H9 (cell line): Measurements from ENCODE around the gene RPRD1B. TPM values are rescaled to one million over a fixed set of nuclear protein-coding genes. Genes with fewer than 3 reads are reported as not detected.

Experiments used
- DNase-seq: peaks from one replicate; pipeline ENCODE4 v3.0.0-alpha.2; 2017
- H2AFZ ChIP-seq: one replicate; pipeline ENCODE4 v1.6.1; 2013; ENCODE audit warnings: mild to moderate bottlenecking, low read length, control low read depth, moderate library complexity
- H2AK5ac ChIP-seq: 2 replicates; pipeline ENCODE4 v1.6.1; 2013; ENCODE audit warnings: low read length, control low read depth, mixed read lengths; ENCODE audit not compliant: insufficient read length
- H2BK120ac ChIP-seq: one replicate; pipeline ENCODE4 v1.6.1; 2013; ENCODE audit warnings: low read depth, mild to moderate bottlenecking, low read length, control low read depth, inconsistent platforms; ENCODE audit not compliant: poor library complexity, severe bottlenecking
- H2BK12ac ChIP-seq: 2 replicates; pipeline ENCODE4 v1.6.1; 2013; ENCODE audit warnings: low read length, control low read depth, mixed read lengths, low read depth; ENCODE audit not compliant: insufficient read length
- H2BK15ac ChIP-seq: 2 replicates; pipeline ENCODE4 v1.6.1; 2013; ENCODE audit warnings: low read depth, low read length, control low read depth
- H2BK20ac ChIP-seq: one replicate; pipeline ENCODE4 v1.6.1; 2013; ENCODE audit warnings: low read depth, mild to moderate bottlenecking, low read length, control low read depth, inconsistent platforms; ENCODE audit not compliant: poor library complexity, severe bottlenecking
- H2BK5ac ChIP-seq: 2 replicates; pipeline ENCODE4 v1.6.1; 2013; ENCODE audit warnings: low read length, control low read depth, mixed read lengths; ENCODE audit not compliant: insufficient read length
- H3K14ac ChIP-seq: 2 replicates; pipeline ENCODE4 v1.6.1; 2013; ENCODE audit warnings: low read length, control low read depth; ENCODE audit not compliant: insufficient read depth
- H3K18ac ChIP-seq: 2 replicates; pipeline ENCODE4 v1.6.1; 2013; ENCODE audit warnings: low read depth, mild to moderate bottlenecking, mixed read lengths, low read length, control low read depth; ENCODE audit not compliant: insufficient read length
- H3K23ac ChIP-seq: 2 replicates; pipeline ENCODE4 v1.6.1; 2013; ENCODE audit warnings: low read length, control low read depth, mixed read lengths, low read depth; ENCODE audit not compliant: insufficient read length
- H3K23me2 ChIP-seq: 2 replicates; pipeline ENCODE4 v1.6.1; 2013; ENCODE audit warnings: low read depth, mild to moderate bottlenecking, mixed read lengths, low read length, control low read depth; ENCODE audit not compliant: insufficient read length, poor library complexity, severe bottlenecking
- H3K27ac ChIP-seq: 2 replicates; pipeline ENCODE4 v1.5.1; 2013; ENCODE audit warnings: low read length, control low read depth, mixed read lengths, low read depth; ENCODE audit not compliant: insufficient read length
- H3K27me3 ChIP-seq: 2 replicates; pipeline ENCODE4 v1.6.1; 2013; ENCODE audit warnings: low read length, control low read depth, inconsistent platforms; ENCODE audit not compliant: insufficient read depth
- H3K4ac ChIP-seq: 2 replicates; pipeline ENCODE4 v1.6.1; 2013; ENCODE audit warnings: low read depth, mild to moderate bottlenecking, control low read depth, inconsistent platforms, low read length, moderate library complexity
- H3K4me1 ChIP-seq: 2 replicates; pipeline ENCODE4 v1.6.1; 2013; ENCODE audit warnings: low read length, control low read depth, inconsistent platforms; ENCODE audit not compliant: insufficient read depth
- H3K4me2 ChIP-seq: 2 replicates; pipeline ENCODE4 v1.6.1; 2013; ENCODE audit warnings: low read length, control low read depth, mixed read lengths; ENCODE audit not compliant: insufficient read length, insufficient read depth
- H3K56ac ChIP-seq: 2 replicates; pipeline ENCODE4 v1.6.1; 2013; ENCODE audit warnings: low read depth, mild to moderate bottlenecking, mixed read lengths, low read length, control low read depth; ENCODE audit not compliant: insufficient read length
- H3K79me1 ChIP-seq: 2 replicates; pipeline ENCODE4 v1.6.1; 2013; ENCODE audit warnings: low read depth, mild to moderate bottlenecking, moderate library complexity, low read length, control low read depth, inconsistent platforms; ENCODE audit not compliant: insufficient read depth, poor library complexity, severe bottlenecking
- H3K79me2 ChIP-seq: 2 replicates; pipeline ENCODE4 v1.6.1; 2013; ENCODE audit warnings: low read length, control low read depth, inconsistent platforms; ENCODE audit not compliant: insufficient read depth
- H3K9ac ChIP-seq: 2 replicates; pipeline ENCODE4 v1.6.1; 2013; ENCODE audit warnings: low read length, control low read depth, mixed read lengths; ENCODE audit not compliant: insufficient read length; ENCODE audit errors: extremely low read depth
- H3K9me3 ChIP-seq: one replicate; pipeline ENCODE4 v1.6.1; 2013; ENCODE audit warnings: low read depth, low read length, inconsistent platforms; ENCODE audit not compliant: control insufficient read depth
- H3T11ph ChIP-seq: one replicate; pipeline ENCODE4 v1.6.1; 2013; ENCODE audit warnings: mild to moderate bottlenecking, low read length, control low read depth, inconsistent platforms
- H4K20me1 ChIP-seq: one replicate; pipeline ENCODE4 v1.6.1; 2013; ENCODE audit not compliant: control insufficient read depth, insufficient read length, insufficient read depth
- H4K5ac ChIP-seq: 2 replicates; pipeline ENCODE4 v1.6.1; 2013; ENCODE audit warnings: low read depth, mild to moderate bottlenecking, mixed read lengths, low read length, control low read depth; ENCODE audit not compliant: insufficient read length
- H4K8ac ChIP-seq: replicated peaks from 2 replicates; pipeline ENCODE4 v1.6.1; 2013; ENCODE audit warnings: low read length, control low read depth, mixed read lengths, low read depth; ENCODE audit not compliant: insufficient read length
- H4K91ac ChIP-seq: 2 replicates; pipeline ENCODE4 v1.6.1; 2013; ENCODE audit warnings: low read depth, mild to moderate bottlenecking, moderate library complexity, mixed read lengths, low read length, control low read depth; ENCODE audit not compliant: insufficient read length
- H3K27ac Mint-ChIP-seq, 3 experiments: 2 replicates in 2 of 3; 3 replicates in 1 of 3; pipeline ENCODE4 v1.8.0; 2020 to 2021; ENCODE audit warnings: mixed read lengths in 3 of 3, mild to moderate bottlenecking in 1 of 3, moderate library complexity in 1 of 3
- H3K27me3 Mint-ChIP-seq: 2 replicates; pipeline ENCODE4 v1.8.0; 2021; ENCODE audit warnings: low read depth, mild to moderate bottlenecking, moderate library complexity, mixed read lengths
- H3K36me3 Mint-ChIP-seq, 3 experiments: 2 replicates in 2 of 3; 3 replicates in 1 of 3; pipeline ENCODE4 v1.8.0; 2020 to 2021; ENCODE audit warnings: low read depth in 3 of 3, mixed read lengths in 3 of 3; ENCODE audit not compliant: insufficient read depth in 1 of 3
- H3K4me1 Mint-ChIP-seq, 2 experiments: 2 replicates each; pipeline ENCODE4 v1.8.0; 2020; ENCODE audit warnings: mixed read lengths in 2 of 2
- H3K4me3 Mint-ChIP-seq, 2 experiments: 2 replicates in 1 of 2; 3 replicates in 1 of 2; pipeline ENCODE4 v1.8.0; 2020 to 2021; ENCODE audit warnings: mild to moderate bottlenecking in 2 of 2, mixed read lengths in 2 of 2, moderate library complexity in 1 of 2
- H3K9me3 Mint-ChIP-seq, 2 experiments: 2 replicates in 1 of 2; 3 replicates in 1 of 2; pipeline ENCODE4 v1.8.0; 2020; ENCODE audit warnings: mild to moderate bottlenecking in 2 of 2, mixed read lengths in 2 of 2, moderate library complexity in 1 of 2
- CTCF ChIP-seq: fragments of 200-600 bp; sonication (generic); conservative IDR thresholded peaks from 3 replicates; pipeline ENCODE4 v1.8.0; 2021; ENCODE audit warnings: antibody characterized with exemption, mild to moderate bottlenecking
- WGBS: extraction: QIAGEN DNeasy Blood & Tissue Kit; methylation state at CpG from one replicate; pipeline ENCODE4 v1.1.7; 2013; ENCODE audit warnings: missing lambda C conversion rate, low lambda C conversion rate, mixed read lengths; ENCODE audit not compliant: insufficient read length; ENCODE audit errors: extremely low coverage; 5-methylcytosine and 5-hydroxymethylcytosine counted together
- total RNA-seq: library from RNA; stranded (reverse); gene quantifications from 2 replicates; pipeline ENCODE4 v1.2.1, GENCODE V29; 2021

RPRD1B gene
- total RNA-seq, 1 experiment from 2014 or later = 34.3 TPM

- H3K4ac ChIP-seq = no peak overlapping the region
- no peak overlapping the region for H2BK5ac ChIP-seq
- no peaks in the 10 kb centered on the region for H4K20me1 ChIP-seq
- no peaks in the 10 kb centered on the region for H3K27me3 ChIP-seq
- no peak overlapping the region for H2BK15ac ChIP-seq
- H3K23me2 ChIP-seq = no peaks in the 10 kb centered on the region
- H3K23ac ChIP-seq = no peak overlapping the region
- no peak overlapping the region for H2AK5ac ChIP-seq
- H3K9me3 ChIP-seq = no peaks in the 10 kb centered on the region
- no peak overlapping the region for H2AFZ ChIP-seq
- H3K79me1 ChIP-seq = no peaks in the 10 kb centered on the region
- DNase-seq = no peak
- Mint-ChIP-seq H3K9me3 (no peaks in the 10 kb centered on the region), H3K27ac (no peak overlapping the region), H3K36me3 (peaks cover 14 to 36% (median 15%) of the 10 kb centered on the region in 3 experiments), H3K27me3 (no peaks in the 10 kb centered on the region), H3K4me1 (peaks cover 2 to 7% of the 10 kb centered on the region in 2 experiments; a peak in 1 of 4 replicates), H3K4me3 (no peak overlapping the region)
- no peaks in the 10 kb centered on the region for H3K4me1 ChIP-seq
- H2BK12ac ChIP-seq = no peak overlapping the region
- no peak overlapping the region for H3K14ac ChIP-seq
- H3K56ac ChIP-seq = no peak overlapping the region
- H4K5ac ChIP-seq = no peak overlapping the region
- peaks cover 6% of the 10 kb centered on the region; the same call in 1 of the 2 replicates for H3K79me2 ChIP-seq
- no peak overlapping the region for H3K27ac ChIP-seq
- no peak overlapping the region for H3K18ac ChIP-seq
- H2BK120ac ChIP-seq = no peak overlapping the region
- no peak overlapping the region for H4K8ac ChIP-seq
- H3K4me2 ChIP-seq = no peak overlapping the region
- H3K9ac ChIP-seq = no peak overlapping the region
- no peak overlapping the region for H3T11ph ChIP-seq
- TF ChIP-seq CTCF = no peak
- H4K91ac ChIP-seq = no peak overlapping the region
- no peak overlapping the region for H2BK20ac ChIP-seq
- no CpG with 5 or more reads among the region's 2 CpGs for WGBS
Observed at GRCh38 chr20:38054647-38055046, 21.1 kb downstream of the RPRD1B start.
